Caco-2 (cell line): ENCODE data around the gene COL17A1. TPM values are rescaled to one million over a fixed set of nuclear protein-coding genes. Genes with fewer than 3 reads are reported as not detected.

Source experiments
- BruUV-seq: library from RNA; stranded (reverse); fragments of 400-500 nt; replicated peaks from 2 replicates; lab custom pipeline; 2021; lab: Mats Ljungman, UMichigan
- CTCF ChIA-PET: fragments of 300-600 bp; sonication (Branson Sonifier 250); formaldehyde crosslinking; loops from one replicate; lab custom pipeline; 2022; ENCODE audit warnings: antibody characterized with exemption; lab: Charles Lee
- POLR2A ChIA-PET: fragments of 300-600 bp; sonication (Branson Sonifier 250); formaldehyde crosslinking; loops from one replicate; lab custom pipeline; 2022; ENCODE audit warnings: antibody characterized with exemption; lab: Charles Lee
- DNase-seq, 2 experiments: peaks; one replicate each; pipeline versions ENCODE4 v3.0.0 to v3.0.0-alpha.2; 2020 to 2022
- H3K27me3 ChIP-seq: replicated peaks from 2 replicates; pipeline ENCODE4 v1.6.0; 2011; ENCODE audit warnings: low read length; ENCODE audit not compliant: control insufficient read depth, insufficient read depth
- H3K36me3 ChIP-seq: 2 replicates; pipeline ENCODE4 v1.5.1; 2011; ENCODE audit warnings: low read length; ENCODE audit not compliant: control insufficient read depth, insufficient read depth
- H3K4me1 ChIP-seq: fragments of 250-450 bp; sonication (Bioruptor Pico); 2 replicates; pipeline ENCODE4 v1.5.1; 2020; ENCODE audit warnings: mild to moderate bottlenecking
- H3K4me3 ChIP-seq: 2 replicates; pipeline ENCODE4 v1.5.1; 2011; ENCODE audit warnings: low read depth, mild to moderate bottlenecking, control low read depth, low read length
- H3K9me3 ChIP-seq: fragments of 250-450 bp; sonication (Bioruptor Pico); 2 replicates; pipeline ENCODE4 v1.5.1; 2020; ENCODE audit warnings: mild to moderate bottlenecking, moderate library complexity
- H3K27ac Mint-ChIP-seq: one replicate; pipeline ENCODE4 v1.8.0; 2022; ENCODE audit warnings: mixed read lengths; ENCODE audit not compliant: unreplicated experiment
- H3K27me3 Mint-ChIP-seq: one replicate; pipeline ENCODE4 v1.8.0; 2022; ENCODE audit warnings: mixed read lengths; ENCODE audit not compliant: insufficient read depth, unreplicated experiment
- H3K36me3 Mint-ChIP-seq: one replicate; pipeline ENCODE4 v1.8.0; 2022; ENCODE audit warnings: mild to moderate bottlenecking, mixed read lengths; ENCODE audit not compliant: insufficient read depth, unreplicated experiment
- H3K4me1 Mint-ChIP-seq: one replicate; pipeline ENCODE4 v1.8.0; 2022; ENCODE audit warnings: low read depth, mixed read lengths; ENCODE audit not compliant: unreplicated experiment
- H3K4me3 Mint-ChIP-seq: one replicate; pipeline ENCODE4 v1.8.0; 2022; ENCODE audit warnings: mild to moderate bottlenecking, moderate library complexity, mixed read lengths; ENCODE audit not compliant: unreplicated experiment
- H3K9me3 Mint-ChIP-seq: one replicate; pipeline ENCODE4 v1.8.0; 2022; ENCODE audit warnings: mixed read lengths; ENCODE audit not compliant: unreplicated experiment
- intact Hi-C: fragments of 100-400 bp; cut with micrococcal nuclease; formaldehyde crosslinking; loops from one replicate; pipeline ENCODE4 v1.10.0; 2022; ENCODE audit not compliant: unreplicated experiment
- total RNA-seq: library from RNA; stranded (reverse); gene quantifications from 2 replicates; pipeline ENCODE4 v1.2.3, GENCODE V29; 2022
- TF ChIP-seq, protein P1 (sequence below), 2 experiments: fragments of 200-600 bp in 1 of 2; IDR thresholded peaks; 1 replicate in 1 of 2; 2 replicates in 1 of 2; pipeline versions ENCODE4 v1.5.1 to v1.8.0; 2011 to 2022; ENCODE audit warnings: antibody characterized with exemption in 1 of 2, control low read depth in 1 of 2, inconsistent platforms in 1 of 2, low read depth in 1 of 2, low read length in 1 of 2, mild to moderate bottlenecking in 1 of 2, moderate library complexity in 1 of 2; ENCODE audit not compliant: insufficient read depth in 1 of 2, severe bottlenecking in 1 of 2, unreplicated experiment in 1 of 2

Gene COL17A1
- total RNA-seq, 1 experiment from 2014 or later, result 0.45 TPM

DNA sequence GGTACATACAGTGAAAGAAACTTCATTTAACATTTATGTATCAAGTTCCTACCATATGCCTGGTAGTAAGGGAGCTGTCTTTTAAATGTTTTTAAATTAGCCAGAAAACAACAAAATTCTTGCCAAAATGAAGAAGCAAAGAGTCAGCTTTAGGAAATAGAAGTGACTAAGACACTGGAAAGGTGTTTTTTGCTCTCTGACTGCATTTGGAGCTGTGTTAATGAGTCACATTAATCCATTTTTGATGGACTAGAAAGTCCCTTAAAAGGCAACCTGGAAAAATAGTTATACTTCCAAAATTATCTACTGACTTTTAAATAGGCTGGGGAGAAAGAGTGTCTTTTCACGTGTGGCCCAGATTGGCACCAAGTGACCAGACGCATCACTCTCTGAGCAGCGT is 3.9 kb upstream of the COL17A1 start:
- peaks cover 5% of the 10 kb centered on the region; the same call in 1 of the 2 replicates for H3K4me1 ChIP-seq
- H3K9me3 Mint-ChIP-seq, result no peaks in the 10 kb centered on the region
- TF ChIP-seq, protein P1, sequence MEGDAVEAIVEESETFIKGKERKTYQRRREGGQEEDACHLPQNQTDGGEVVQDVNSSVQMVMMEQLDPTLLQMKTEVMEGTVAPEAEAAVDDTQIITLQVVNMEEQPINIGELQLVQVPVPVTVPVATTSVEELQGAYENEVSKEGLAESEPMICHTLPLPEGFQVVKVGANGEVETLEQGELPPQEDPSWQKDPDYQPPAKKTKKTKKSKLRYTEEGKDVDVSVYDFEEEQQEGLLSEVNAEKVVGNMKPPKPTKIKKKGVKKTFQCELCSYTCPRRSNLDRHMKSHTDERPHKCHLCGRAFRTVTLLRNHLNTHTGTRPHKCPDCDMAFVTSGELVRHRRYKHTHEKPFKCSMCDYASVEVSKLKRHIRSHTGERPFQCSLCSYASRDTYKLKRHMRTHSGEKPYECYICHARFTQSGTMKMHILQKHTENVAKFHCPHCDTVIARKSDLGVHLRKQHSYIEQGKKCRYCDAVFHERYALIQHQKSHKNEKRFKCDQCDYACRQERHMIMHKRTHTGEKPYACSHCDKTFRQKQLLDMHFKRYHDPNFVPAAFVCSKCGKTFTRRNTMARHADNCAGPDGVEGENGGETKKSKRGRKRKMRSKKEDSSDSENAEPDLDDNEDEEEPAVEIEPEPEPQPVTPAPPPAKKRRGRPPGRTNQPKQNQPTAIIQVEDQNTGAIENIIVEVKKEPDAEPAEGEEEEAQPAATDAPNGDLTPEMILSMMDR (IDR thresholded peaks at IDR 0.05; ENCODE audit: insufficient read depth in 1 of 2, low read depth in 1 of 2, low read length in 1 of 2, severe bottlenecking in 1 of 2, unreplicated experiment in 1 of 2), result no peak
- CTCF ChIA-PET, result no interaction called here
- H3K36me3 ChIP-seq, result no peaks in the 10 kb centered on the region
- intact Hi-C loops, result no loop called here
- H3K4me3 ChIP-seq, result no peak overlapping the region
- no peak overlapping the region for H3K27ac Mint-ChIP-seq
- no TSS peak for BruUV-seq
- H3K36me3 Mint-ChIP-seq, result no peaks in the 10 kb centered on the region
- no peak overlapping the region for H3K4me3 Mint-ChIP-seq
- no peak for DNase-seq
- H3K27me3 ChIP-seq, result no peaks in the 10 kb centered on the region
- POLR2A ChIA-PET, result no interaction called here
- peaks cover 13% of the 10 kb centered on the region for H3K4me1 Mint-ChIP-seq
- H3K9me3 ChIP-seq, result no peaks in the 10 kb centered on the region
- no peaks in the 10 kb centered on the region for H3K27me3 Mint-ChIP-seq

DNA sequence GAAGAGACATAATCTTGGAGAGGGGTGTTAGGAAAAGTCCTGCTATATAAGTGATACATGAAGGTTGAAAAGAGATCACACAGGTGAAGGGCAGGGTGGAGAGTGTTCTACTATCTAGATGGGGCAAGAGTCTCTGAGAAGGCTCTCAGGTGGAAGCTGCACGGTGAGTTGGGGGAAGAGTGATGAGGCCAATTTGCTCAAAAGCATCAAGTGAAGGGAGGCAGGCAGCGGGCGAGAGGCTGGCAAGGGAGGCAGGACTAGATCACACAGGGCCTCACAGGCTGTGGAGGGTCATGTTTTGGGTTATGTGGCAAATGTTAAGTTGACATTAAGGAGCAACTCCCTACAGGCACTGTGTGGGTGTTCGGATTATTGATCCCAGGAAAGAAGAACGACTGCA is 2.6 kb upstream of the COL17A1 start:
- ChIA-PET POLR2A (no interaction called here), CTCF (no interaction called here)
- Mint-ChIP-seq H3K4me1 (peaks cover 16% of the 10 kb centered on the region), H3K36me3 (no peaks in the 10 kb centered on the region), H3K27me3 (no peaks in the 10 kb centered on the region), H3K4me3 (no peak overlapping the region), H3K27ac (no peak overlapping the region), H3K9me3 (no peaks in the 10 kb centered on the region)
- peaks cover 7% of the 10 kb centered on the region; the same call in 1 of the 2 replicates for H3K4me1 ChIP-seq
- no peaks in the 10 kb centered on the region for H3K27me3 ChIP-seq
- intact Hi-C loops, result no loop called here
- no peak for DNase-seq
- H3K4me3 ChIP-seq, result no peak overlapping the region
- TF ChIP-seq, protein P1 (IDR thresholded peaks at IDR 0.05; ENCODE audit: insufficient read depth in 1 of 2, low read depth in 1 of 2, low read length in 1 of 2, severe bottlenecking in 1 of 2, unreplicated experiment in 1 of 2), result no peak
- H3K36me3 ChIP-seq, result no peaks in the 10 kb centered on the region
- no peaks in the 10 kb centered on the region for H3K9me3 ChIP-seq
- no TSS peak for BruUV-seq

DNA sequence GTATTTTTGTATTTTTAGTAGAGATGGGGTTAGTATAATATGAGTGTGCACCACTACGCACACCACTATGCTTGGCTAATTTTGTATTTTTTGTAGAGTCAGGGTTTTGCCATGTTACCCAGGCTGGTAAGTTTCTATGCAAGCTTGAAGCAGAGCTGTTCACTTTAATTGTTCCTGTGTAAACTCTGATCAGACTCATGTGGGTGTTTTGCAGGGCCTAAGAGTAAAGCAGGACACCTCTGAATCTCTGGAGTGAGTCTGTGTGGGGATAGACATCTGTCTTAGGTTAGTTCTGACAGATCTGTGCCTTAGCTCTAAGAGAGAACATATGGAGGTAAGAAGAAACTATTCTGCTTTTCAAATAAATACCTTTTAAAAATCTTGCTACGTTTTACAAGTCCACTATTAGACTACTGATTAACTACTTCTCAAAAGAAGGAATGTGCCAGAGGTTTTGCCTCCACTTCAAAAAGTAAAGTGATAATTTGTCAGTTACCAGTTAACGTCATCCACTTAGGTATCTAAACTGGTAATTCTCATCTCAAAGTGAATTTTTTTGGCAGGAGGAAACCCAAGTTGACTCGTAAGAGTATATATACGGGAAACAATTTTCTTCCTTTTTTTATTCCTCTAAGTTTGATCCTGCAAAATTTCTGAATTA is 1.1 kb downstream of the COL17A1 start:
- H3K9me3 ChIP-seq, result no peaks in the 10 kb centered on the region
- H3K9me3 Mint-ChIP-seq, result no peaks in the 10 kb centered on the region
- no peak overlapping the region for H3K4me3 ChIP-seq
- DNase-seq, result no peak
- no peak overlapping the region for H3K4me3 Mint-ChIP-seq
- H3K4me1 Mint-ChIP-seq, result peaks cover 16% of the 10 kb centered on the region
- peaks cover 7% of the 10 kb centered on the region for H3K4me1 ChIP-seq
- intact Hi-C loops, result no loop called here
- no peaks in the 10 kb centered on the region for H3K36me3 Mint-ChIP-seq
- H3K27me3 Mint-ChIP-seq, result no peaks in the 10 kb centered on the region
- no peaks in the 10 kb centered on the region for H3K27me3 ChIP-seq
- H3K27ac Mint-ChIP-seq, result no peak overlapping the region
- no peaks in the 10 kb centered on the region for H3K36me3 ChIP-seq
- TF ChIP-seq, protein P1 (IDR thresholded peaks at IDR 0.05; ENCODE audit: insufficient read depth in 1 of 2, low read depth in 1 of 2, low read length in 1 of 2, severe bottlenecking in 1 of 2, unreplicated experiment in 1 of 2), result no peak
- POLR2A ChIA-PET, result no interaction called here
- CTCF ChIA-PET, result no interaction called here
- no TSS peak for BruUV-seq
